D721Med (cell line): ENCODE data around the gene RAB11A.

Experiments
- DNase-seq: peaks from one replicate; pipeline ENCODE4 v3.0.0; 2011; ENCODE audit warnings: low spot score; ENCODE audit not compliant: insufficient read length
- FAIRE-seq: peaks from 2 replicates; lab custom pipeline; 2011; peaks lifted over from hg19 to GRCh38; lab: Jason Lieb, UNC
- TF ChIP-seq, protein P1 (sequence below): IDR thresholded peaks from 2 replicates; pipeline ENCODE4 v1.5.1; 2012; ENCODE audit warnings: mild to moderate bottlenecking, control low read depth; ENCODE audit not compliant: insufficient read depth; ENCODE audit errors: missing control alignments

Gene RAB11A

DNA sequence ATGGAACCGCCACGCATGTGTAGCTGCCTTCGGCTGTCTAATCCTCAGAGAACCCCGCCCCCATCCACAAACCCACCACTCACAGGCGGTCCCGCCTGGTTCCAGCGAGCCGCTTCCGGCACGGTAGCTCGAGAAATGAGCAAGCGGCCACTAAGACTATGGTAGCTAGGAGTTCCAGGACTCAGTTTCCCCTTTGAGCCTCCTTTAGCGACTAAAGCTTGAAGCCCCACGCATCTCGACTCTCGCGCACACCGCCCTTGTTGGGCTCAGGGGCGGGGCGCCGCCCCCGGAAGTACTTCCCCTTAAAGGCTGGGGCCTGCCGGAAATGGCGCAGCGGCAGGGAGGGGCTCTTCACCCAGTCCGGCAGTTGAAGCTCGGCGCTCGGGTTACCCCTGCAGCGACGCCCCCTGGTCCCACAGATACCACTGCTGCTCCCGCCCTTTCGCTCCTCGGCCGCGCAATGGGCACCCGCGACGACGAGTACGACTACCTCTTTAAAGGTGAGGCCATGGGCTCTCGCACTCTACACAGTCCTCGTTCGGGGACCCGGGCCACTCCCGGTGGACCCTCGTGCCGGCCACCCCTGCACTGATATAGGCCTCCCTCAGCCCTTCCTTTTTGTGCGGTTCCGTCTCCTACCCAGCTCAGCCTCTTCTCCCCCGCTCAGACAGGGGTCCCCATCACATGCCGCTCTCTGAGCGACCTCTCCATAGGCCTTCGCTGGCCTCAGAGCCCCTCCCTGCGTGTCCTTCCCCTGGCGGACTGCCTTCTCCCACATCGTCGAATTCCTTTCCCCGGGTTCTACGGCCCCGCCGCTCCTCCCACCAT, at the start of gene RAB11A:
Gene RAB11A (plus strand): TSS at position 366 of the 828 bp plus-strand sequence. CDS start 95 bp downstream, at position 461.
- TF ChIP-seq, protein P1, sequence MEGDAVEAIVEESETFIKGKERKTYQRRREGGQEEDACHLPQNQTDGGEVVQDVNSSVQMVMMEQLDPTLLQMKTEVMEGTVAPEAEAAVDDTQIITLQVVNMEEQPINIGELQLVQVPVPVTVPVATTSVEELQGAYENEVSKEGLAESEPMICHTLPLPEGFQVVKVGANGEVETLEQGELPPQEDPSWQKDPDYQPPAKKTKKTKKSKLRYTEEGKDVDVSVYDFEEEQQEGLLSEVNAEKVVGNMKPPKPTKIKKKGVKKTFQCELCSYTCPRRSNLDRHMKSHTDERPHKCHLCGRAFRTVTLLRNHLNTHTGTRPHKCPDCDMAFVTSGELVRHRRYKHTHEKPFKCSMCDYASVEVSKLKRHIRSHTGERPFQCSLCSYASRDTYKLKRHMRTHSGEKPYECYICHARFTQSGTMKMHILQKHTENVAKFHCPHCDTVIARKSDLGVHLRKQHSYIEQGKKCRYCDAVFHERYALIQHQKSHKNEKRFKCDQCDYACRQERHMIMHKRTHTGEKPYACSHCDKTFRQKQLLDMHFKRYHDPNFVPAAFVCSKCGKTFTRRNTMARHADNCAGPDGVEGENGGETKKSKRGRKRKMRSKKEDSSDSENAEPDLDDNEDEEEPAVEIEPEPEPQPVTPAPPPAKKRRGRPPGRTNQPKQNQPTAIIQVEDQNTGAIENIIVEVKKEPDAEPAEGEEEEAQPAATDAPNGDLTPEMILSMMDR: peak; percentile 27
- DNase-seq: peak; percentile 57
- no peak for FAIRE-seq

DNA sequence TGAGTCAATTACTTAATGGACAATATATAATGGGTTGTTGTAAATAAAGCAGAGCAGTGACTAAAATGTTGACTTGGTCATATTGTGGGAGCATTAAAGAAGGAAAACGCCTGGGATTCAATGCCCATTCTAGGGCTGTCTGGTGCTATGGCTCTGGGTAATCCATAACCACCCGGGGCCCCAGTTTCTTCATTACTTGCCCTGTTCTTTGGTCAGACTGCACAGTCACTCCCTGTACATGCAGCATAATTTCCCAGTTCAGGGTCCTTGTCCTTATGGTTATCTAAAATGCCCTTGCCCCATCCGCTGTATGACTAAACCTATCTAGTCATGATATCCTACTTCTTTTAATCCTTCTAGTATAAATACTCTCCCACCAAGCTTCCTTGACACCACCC, 49.7 kb upstream of the RAB11A start:
- DNase-seq: no peak
- TF ChIP-seq, protein P1: no peak
- no peak for FAIRE-seq

DNA sequence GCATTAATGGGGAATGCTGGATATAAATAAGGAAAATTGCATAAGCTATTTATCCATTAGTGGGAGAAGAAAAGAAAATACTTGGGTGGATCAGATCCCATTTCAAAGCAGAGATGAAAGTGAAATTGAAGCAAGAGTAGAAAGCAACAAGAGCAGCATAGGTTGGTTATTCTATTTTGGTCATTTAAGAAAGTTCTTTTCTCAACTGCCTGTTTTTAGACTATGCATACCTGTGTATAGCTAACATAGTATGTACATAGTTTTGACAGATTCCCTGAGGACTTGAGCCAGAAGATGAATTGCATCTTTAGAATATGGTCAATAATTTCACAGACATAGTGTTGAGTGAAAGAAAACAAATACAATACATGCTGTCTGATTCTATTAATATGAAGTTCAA, 48.2 kb upstream of the RAB11A start:
- FAIRE-seq (no peak), DNase-seq (no peak)
- TF ChIP-seq, protein P1: no peak

DNA sequence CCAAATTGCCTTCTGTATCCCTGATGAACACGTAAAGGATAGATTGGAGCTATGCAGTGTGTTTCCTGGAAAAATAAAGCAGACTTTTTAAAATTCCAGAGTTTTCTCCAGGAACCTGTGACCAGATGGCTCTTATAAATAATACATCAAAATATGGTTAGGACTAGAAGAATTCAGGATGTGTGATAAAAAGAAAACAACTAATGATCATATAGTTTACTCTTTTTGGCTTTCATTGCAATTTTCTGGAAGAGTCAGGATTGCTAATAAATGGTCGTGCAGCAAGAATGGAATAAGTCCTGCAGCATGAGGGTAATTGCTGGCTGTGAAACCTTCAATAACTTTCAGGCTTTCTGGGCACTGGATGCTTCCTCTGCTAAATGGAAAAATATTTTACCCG, 47.0 kb upstream of the RAB11A start:
- DNase-seq: no peak
- TF ChIP-seq, protein P1: no peak
- no peak for FAIRE-seq

DNA sequence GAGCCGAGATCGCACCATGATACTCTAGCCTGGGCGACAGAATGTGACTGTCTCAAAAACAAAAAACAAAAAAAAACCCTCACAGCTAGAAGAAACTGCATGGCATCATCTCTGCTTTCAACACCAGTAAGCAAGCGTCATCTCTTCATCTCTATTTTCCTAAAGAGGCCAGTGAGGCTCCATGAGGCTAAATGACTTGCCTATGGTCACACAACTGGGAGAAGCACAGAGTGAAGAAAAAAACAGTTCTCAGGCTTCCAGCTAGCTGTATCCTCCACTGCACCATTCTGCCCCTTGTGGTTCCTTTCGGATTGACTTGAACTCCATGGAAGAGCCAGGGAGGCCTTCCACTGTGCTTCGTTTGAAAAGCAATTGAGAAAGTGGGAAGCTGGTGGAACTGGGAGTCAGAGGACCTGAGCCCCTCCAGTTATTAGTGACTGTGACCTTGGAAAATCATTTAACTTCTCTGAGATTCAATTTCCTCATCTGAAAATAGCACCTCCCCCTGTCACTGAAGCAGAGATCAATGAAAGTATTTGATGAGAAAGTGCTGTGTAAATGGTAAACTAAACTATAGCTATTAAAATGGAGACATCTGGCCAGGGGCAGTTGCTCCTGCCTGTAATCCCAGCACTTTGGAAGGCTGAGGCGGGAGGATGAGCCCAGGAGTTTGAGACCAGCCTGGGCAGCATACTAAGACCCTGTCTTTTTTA, 45.1 kb upstream of the RAB11A start:
- no peak for DNase-seq
- FAIRE-seq: no peak
- TF ChIP-seq, protein P1: peak; percentile 46

DNA sequence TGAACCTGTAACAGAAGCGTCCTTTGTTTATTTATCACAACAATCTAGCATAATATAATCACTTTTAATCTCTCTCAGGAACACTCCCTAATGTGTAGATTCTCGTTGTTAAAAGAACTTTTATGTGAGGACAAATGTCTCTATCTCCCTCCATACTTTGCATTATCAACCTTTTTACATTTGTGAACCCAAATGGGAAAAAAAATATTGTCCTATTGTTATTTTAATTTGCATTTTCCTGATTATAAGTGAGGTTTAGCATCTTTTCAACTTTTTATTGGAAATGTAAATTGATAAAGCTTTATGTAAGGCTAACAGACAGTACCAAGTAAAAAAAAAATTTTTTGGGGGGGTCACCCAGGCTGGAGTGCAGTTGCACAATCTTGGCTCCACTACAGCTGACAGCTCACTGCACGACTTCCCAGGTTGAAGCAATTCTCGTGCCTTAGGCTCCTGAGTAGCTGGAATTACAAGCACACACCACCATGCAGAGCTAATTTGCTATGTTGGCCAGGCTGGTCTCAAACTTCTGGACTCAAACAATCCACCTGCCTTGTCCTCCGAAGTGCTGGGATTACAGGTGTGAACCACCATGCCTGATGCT, 44.2 kb upstream of the RAB11A start:
- DNase-seq (no peak), FAIRE-seq (no peak)
- TF ChIP-seq, protein P1: no peak
